GM10248 (cell line): ENCODE results near the gene ORC1.
A peak's percentile ranks its signal among the peaks of the same experiment; 100 is the strongest.

Source experiments
- CTCF ChIA-PET: fragments of 300-600 bp; sonication (Branson Sonifier 250); formaldehyde crosslinking; extraction: SDS; loops from one replicate; lab custom pipeline; 2021; ENCODE audit warnings: antibody characterized with exemption; lab: Yijun Ruan, JAX
- POLR2A ChIA-PET: fragments of 350-650 bp; sonication (Branson Sonifier 250); formaldehyde crosslinking; extraction: SDS; loops from one replicate; lab custom pipeline; 2020; ENCODE audit warnings: antibody characterized with exemption; lab: Yijun Ruan, JAX
- DNase-seq: peaks from one replicate; pipeline ENCODE4 v3.0.0; 2012; ENCODE audit errors: extremely low spot score
- CTCF ChIP-seq: IDR thresholded peaks from 2 replicates; pipeline ENCODE4 v1.5.1; 2012; ENCODE audit warnings: mild to moderate bottlenecking, low read depth; ENCODE audit errors: extremely low read depth, missing control alignments, control extremely low read depth

The ORC1 gene

GRCh38 chr1:52355847-52356505 lies 48.2 kb downstream of the ORC1 start:
- no peak for DNase-seq
- ChIA-PET POLR2A (no interaction called here), CTCF (no interaction called here)
- TF ChIP-seq CTCF: no peak

GRCh38 chr1:52355436-52355835 lies 48.8 kb downstream of the ORC1 start:
- no peak for DNase-seq
- POLR2A ChIA-PET: no interaction called here
- CTCF ChIA-PET: no interaction called here
- TF ChIP-seq CTCF: no peak

GRCh38 chr1:52352690-52353089 lies 51.5 kb downstream of the ORC1 start:
- no peak for TF ChIP-seq CTCF
- no peak for DNase-seq
- POLR2A ChIA-PET: no interaction called here
- CTCF ChIA-PET: no interaction called here

GRCh38 chr1:52348704-52349300 lies 55.4 kb downstream of the ORC1 start:
- TF ChIP-seq CTCF: peak; percentile 17
- no peak for DNase-seq
- POLR2A ChIA-PET: interaction anchor here (0.5 to 0.8 kb wide), 3 partner anchors 14 to 206 kb away, joined by 3 read pairs; no protein-coding TSS in a partner anchor
- CTCF ChIA-PET: interaction anchor here (0.7 to 1.9 kb wide), 6 partner anchors 9 to 20 kb away, joined by 3 to 6 read pairs (median 4); no protein-coding TSS in a partner anchor

- TF ChIP-seq CTCF: no peak
- ChIA-PET POLR2A (no interaction called here), CTCF (no interaction called here)
Measured at GRCh38 chr1:52346653-52347052, 57.6 kb downstream of the ORC1 start.

GRCh38 chr1:52345252-52345651 lies 59.0 kb downstream of the ORC1 start:
- ChIA-PET POLR2A (no interaction called here), CTCF (interaction anchor here (0.9 to 1.3 kb wide), 2 partner anchors 9 to 11 kb away, joined by 3 read pairs; no protein-coding TSS in a partner anchor)
- TF ChIP-seq CTCF: no peak
- DNase-seq: no peak

More at GRCh38 chr1:52346653-52347052, 57.6 kb downstream of the ORC1 start:
- no peak for DNase-seq
